Stimulated activated CD4-positive, alpha-beta T cell treated with anti-CD3 and anti-CD28 coated beads, Interleukin-15, amount 100 ng/mL, for 1 hour (primary cell): ENCODE data around the gene AOPEP.

Experiments
- DNase-seq, 2 donors: peaks; one replicate each; pipeline ENCODE4 v3.0.0-alpha.2; 2020; ENCODE audit warnings: low read depth in 1 of 2, low spot score in 1 of 2

Gene AOPEP

DNA sequence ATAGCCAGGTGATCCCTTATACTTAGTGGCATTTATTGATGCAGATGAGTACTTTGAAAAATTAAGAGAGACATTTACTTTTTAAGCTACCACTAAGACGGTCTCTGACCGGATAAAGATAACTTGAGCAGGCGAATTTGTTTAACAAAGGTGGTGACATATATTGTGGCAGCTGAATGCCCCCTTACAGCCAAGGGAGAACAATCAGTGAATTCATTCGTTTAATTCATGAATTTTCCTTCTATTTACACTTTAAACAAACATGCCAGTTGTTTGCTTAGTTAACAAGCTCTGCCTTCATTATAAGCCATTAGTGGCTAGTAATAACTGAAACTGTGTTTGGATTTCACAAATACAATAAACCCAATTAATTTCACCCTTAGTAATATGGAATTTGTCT is 187.1 kb downstream of the AOPEP start:
- DNase-seq: no peak

DNA sequence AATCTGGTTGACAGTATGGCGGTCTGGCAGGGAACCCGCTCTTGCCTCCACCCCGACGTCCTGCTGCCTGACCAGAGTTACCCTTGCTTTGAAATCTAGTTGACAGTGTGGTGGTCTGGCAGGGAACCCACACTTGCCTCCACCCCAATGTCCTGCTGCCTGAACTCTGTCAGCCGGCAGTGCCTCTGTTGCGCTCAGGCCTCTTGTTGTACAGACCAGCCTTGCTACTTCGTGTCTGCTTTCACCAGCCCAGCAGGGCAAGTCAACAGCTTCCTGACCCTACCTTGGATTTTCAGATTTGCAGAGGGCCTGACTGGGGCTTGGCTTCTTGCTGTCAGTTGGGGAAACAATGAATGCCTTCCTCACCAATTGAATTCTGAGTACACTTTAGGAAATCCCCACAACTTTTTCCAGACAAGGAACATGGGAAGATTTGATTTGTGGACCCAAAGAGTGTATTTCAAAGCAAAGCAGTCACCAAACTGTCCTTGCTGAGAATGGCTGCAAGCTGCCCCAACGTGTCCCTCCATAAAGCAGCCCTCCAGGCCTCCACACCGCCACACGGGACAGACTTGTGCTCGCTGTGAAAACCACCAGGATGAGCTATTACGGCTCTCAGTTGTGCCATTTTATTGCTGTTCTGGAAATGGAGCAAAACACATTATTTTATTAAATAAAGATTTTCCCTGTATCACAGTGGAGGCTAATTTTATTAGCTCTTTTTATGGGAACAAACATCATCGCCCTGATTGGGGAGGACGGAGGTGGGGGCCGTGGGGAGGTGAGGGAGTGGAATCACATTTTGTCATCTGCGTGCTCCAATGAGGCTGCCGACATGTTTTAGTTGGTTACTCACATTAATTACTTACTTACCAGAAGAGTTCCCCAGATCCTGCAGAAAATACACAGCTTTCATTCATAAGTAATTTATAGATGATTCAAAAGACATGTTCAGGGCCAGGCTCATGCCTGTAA is 189.3 kb downstream of the AOPEP start:
- no peak for DNase-seq

DNA sequence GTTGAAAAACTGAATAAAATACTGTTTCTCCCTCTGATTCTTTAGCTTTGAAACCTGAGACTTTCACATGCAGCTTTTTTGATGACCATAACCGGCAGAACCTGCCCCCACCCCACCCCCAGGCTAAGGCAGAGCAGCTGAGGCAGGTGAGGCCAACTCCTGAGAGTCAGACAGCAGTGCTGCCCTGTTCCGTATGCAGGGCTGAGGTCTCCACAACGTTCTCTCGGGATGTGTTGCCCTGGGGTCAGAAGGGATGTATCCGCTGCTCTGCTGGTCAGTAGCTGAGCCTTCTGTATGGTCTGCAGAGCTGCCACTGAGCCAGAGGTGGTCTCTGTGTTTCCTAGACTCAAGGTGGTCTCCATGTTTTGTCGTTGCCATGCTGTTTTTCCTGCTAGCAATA is 190.5 kb downstream of the AOPEP start:
- no peak for DNase-seq

DNA sequence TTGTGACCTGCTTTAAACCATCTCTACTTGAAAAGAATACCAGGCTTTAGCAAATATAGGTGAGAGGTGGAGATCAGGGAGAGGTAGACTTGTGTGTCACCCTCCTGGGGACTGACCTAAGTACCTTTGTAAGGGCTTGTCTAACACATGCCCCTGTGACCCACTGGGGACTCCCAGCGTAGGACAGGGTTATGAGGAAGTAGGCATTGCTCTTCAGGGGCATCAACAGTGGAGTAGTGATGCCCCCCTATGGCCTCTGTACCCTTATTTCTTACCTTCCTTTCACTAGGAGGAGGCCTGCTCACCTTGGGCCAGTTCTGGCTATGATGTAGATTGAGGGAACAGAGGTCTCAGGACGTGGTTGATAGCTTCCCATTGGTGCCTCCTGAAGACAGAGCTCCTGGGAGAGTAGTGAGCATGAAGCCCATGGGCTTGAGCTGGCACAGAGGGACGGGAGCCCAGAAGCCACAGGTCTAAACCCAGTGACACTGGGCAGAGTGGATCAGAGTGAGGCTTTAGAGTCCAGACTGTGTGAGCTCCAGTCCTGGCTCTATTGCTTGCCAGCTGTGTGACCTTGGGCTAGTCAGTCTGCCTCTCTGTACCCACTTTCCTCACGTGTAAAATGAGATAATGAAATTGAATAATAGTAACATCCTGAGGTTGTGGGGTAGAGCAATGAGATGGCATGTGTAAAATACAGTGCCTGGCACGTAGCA is 191.7 kb downstream of the AOPEP start:
- DNase-seq: no peak

DNA sequence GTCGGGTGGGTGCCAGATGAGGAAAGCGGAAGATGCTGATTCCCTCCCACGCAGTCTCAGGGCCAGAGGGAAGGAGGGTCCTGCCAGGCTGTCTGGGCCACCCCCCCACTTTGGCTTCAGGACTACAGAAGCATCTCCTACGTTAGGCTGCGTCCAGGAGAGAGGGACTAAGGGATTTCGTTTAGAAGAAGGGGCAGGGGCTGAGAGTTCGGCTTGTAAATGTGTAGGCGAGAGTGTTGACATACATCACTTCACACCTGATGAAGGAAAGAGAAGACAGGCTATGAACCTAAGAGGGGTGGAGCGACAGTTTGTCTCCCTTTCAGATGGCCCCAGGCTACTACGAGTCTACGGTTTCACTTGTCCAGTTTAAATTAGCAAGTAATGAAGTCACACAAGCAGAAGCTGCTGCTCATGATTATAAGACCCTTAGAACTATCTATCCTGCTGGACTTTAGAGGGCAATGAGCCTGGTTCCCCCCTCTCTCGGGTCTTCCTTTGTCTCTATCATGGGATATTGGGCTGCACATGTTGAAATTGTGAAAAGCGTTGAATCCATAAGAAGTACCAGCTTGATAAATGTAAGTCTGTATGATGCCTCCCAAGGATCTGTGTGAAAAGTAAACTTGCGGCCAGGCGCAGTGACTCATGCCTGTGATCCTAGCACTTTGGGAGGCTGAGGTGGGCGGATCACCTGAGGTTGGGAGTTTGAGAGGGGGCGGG is 193.0 kb downstream of the AOPEP start:
- DNase-seq: no peak

DNA sequence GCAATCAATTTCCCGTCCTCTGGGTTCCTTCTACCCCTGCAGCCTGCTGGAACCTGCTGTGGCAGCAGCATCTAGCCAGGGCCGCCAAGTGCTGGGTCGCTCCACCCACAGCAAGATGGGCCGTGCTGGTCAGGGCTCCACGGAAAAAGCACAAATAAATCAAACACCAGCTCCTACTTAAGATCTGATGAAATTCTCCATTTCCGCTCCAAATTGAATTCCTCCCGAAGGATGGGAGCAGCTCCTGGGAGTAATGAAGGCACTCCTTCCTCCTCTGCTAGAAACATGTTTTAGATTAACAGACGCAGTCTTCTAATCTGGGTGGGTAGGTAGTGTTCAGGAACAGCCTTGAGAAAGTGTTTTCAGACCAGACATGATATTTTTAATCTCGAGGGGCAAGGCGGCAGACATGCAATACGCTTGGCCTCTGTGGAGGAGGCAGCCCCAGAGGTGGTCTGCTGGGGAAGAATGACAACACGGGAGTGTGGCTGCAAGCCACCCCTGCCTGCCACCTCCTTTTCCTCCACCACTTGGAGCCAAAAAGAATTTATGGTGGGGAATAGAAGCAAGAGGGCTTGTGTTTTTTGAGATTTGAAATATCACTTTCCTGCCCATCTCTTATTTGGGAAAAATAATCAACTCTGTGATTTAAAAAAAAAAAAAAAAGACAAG is 194.1 kb downstream of the AOPEP start:
- no peak for DNase-seq

DNA sequence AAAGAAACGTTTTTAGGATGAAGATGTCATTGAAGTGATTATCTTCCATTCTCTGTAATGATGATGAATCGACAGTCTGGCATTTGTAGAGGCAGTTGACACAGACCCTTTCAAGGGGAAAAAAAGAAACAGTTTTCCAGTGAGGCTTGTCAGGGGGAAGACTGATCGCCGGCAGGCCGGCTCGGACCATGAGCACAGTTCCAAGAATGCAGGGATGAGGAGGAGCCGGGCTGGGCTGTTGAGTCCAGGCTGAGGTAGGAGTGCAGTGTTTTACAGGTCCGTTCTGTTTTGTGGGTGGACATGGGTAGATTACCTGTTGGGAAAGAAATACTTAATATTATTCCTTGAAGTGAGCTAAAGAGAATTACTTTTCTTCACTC is 194.6 kb downstream of the AOPEP start:
- DNase-seq: no peak

DNA sequence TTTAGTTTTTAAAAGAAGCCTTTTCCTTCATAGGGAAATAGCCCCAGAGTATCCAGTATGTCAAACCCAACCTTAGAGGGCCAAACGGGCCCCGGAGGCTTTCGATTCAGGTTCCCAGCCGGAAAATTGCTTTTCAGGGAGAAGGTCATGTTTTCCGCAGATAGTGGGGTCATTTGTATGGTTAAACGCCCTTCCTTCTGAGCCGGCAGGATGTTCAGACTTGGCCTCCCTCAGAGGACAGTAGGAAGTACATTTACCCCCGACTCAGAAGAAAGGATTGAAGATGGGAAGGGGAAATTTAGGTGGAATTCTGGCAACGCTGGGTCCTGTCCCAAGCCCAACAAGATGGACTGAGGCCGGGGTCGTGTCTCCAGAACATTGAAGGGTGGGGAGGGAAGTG is 195.2 kb downstream of the AOPEP start:
- DNase-seq: no peak

DNA sequence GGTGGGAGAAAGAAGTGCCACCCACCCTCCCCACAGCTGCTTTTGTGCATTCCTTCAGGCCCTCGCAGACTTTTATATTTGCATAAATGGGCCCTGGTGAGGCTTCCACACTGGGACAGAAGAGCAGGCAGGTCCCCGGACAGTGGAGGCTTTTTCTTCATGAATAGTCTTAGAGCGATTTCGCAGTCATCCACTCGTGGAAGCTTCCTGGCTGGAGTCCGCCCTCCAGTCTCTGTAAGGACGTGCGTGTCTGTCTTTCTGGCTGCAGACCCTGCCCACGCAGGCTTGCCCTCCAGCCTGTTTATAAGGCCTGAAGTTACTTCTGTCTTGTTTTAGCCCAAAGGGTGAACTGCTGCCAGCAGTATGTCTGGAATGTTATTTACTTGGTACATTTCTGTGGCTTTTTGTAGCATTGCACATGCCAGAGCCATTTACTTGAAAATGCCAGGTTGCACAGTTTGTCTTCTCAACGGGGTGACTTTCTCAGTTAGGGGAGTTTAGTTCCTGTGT is 195.7 kb downstream of the AOPEP start:
- no peak for DNase-seq

DNA sequence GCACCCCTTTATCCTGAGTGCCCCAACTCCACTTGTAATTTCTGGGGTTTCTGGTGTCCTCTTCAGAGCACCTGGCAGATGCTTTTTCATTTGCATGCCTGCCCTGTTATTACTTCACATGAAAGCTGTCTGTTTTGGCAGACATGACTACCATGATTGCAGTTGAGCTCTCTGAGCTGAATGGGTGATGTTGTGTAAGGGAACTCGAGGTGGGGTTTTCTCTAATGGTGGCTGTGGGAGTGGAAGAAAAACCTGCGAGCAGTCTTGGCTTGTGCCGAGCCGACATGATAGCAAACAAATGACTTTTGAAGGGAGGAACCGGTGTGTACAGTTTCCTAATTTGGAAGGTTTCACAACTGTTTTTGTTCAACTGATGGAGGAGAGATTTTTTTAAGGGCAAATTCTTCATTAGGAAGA is 196.2 kb downstream of the AOPEP start:
- no peak for DNase-seq

DNA sequence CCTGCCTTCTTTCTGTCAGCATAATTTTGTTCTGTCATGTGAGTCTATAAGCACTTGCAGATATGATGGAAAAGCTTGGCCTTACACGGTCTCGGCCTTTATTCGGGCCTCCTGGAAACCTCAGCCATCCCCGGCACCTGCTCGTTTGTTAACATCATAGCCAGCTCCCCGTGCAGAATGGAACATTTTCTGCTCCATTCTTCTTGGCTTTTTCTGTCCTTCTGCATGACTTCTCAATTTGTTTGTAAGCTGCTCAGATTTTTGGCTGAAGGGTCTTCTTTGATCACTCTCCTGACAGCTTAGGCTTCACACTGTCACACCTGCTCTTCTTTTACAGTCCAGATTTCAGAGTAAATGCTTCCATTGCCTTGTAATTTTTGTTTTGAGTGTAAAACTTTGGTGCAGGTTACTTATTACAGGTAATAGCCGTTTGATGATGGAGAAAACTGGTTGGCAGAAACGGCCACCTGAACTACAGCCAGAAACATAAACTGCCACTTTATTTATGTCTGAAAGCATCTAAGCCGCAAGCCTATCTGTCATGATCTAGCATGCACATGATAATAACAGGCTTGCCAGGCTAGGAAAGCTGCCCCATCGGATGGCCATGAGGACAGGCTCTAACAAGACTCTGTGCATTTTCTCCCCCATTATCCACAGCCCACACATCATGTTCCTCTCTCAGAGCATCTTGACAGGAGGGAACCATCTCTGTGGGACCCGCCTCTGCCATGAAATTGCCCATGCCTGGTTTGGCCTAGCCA is 197.0 kb downstream of the AOPEP start:
- no peak for DNase-seq

DNA sequence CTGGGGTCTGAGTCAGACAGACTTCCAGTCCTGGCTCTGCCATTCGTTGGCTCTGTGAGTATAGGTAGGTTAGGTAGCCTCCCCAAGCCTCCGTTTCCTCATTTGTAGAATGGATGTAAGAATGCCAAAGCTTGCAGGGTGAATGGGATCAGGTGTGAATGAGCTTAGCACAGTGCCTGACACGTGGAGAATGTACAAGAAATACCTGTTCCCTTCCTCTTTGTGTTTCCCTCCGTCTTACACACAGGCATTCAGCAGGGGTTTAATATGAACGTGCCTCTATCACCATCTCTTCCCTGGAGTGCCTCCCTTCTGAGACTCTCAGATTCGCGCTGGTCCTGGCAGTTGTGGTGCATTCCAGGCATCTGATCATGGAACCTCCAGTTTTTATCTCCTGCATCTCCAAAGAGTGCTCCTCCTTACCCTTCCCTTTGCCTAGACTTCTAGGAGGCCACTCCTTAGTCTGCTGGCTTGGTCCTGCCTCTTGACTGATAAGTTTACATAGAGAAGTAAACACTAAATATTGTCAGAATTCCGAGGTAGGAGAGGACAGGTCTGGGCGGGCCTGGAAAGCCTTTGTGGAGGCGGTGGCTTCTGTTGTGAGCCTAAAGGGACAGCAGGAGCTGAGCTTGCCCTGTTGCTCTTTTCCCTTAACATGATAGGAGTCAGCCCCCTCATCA is 199.4 kb downstream of the AOPEP start:
- DNase-seq: no peak

DNA sequence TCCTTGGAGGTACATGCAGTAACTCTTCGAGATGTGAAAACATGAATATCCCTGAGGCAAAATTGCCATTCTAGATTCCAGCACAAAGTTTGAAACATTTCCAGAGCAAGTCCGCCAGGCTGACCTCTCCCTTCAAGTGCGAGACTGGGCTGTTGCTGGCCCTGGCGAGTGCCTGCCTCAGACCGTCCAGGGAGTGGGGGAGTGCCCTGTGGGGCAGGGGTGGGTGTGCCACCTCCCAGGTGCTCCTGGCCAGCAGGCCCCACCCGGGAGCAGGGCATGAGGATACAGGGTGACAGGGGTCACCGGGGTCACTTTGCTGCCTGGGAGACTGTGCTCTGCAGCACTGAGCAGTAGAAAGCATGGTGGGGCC is 199.9 kb downstream of the AOPEP start:
- no peak for DNase-seq

DNA sequence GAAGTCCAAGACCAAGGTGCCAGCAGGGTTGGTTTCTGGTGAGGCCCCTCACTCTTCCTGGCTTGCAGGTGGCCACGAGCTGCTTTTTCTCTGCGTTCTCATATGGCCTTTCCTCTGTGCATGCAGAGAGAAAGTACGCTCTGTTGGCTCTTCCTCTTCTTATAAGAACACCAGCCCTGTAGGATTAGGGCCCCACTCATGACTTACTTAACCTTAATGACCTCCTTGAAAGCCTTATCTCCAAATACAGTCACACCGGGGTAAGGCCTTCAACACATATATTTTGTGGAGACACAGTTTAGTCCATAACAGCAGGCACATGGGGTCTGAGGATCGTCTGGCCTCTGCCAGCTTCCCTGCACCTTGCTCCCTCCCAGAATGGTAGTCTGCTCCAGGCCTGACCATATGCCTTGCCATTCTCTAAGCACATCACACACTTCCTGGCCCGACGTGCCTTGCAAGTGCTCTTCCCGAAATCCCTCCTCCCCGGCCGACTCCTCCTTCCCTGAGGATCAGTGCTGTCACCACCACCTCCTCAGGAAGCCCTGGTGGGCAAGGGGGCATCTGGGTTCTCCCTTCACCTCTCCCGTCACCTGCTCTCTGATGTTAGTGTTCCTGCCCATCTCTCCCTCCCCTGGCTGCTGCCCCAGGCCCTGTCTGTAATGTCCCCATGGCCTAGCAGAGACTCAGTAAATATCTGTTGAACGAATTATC is 200.7 kb downstream of the AOPEP start:
- DNase-seq: no peak

DNA sequence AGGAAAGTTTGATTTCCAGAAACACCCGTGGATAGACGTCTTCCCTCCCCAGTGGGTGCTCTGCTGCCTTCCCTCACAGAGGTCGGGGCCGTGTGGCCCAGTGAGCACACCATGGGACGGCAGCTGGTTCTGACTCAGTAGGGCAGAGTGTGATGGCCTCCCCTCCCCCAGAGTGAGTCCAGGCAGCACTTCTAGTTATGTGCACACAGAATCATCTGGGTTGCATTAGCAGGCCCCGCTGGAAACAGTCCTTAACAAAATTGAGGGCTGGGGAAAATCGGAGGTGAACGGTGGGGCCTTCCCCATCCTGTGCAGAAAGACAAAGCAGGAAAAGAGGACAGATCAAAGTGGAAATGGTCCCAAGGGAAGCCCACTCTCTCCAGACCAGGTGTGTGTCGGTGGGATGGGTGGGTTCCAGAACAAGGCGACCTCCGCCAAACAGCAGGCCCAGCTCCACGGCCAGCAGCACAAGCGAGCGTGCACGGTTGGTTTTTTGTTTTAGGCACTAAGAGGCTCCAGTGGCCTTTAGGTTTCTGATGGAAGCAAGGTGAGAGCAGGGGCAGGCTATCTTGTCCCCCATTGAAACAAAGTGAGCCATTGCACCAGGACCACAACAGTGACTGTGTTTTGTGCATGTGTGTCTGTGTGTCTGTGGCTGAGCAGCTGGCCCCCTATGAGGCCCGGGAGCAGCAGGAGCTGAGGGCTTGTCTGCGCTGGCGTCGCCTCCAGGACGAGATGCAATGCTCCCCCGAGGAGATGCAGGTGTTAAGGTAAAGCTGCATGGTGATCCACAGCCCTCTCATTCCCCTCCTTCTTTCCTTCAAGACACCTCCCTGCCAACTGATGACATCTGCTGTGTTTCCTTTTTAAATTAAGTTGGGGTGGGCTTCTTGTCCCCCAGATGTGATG is 201.5 kb downstream of the AOPEP start:
- DNase-seq: no peak

DNA sequence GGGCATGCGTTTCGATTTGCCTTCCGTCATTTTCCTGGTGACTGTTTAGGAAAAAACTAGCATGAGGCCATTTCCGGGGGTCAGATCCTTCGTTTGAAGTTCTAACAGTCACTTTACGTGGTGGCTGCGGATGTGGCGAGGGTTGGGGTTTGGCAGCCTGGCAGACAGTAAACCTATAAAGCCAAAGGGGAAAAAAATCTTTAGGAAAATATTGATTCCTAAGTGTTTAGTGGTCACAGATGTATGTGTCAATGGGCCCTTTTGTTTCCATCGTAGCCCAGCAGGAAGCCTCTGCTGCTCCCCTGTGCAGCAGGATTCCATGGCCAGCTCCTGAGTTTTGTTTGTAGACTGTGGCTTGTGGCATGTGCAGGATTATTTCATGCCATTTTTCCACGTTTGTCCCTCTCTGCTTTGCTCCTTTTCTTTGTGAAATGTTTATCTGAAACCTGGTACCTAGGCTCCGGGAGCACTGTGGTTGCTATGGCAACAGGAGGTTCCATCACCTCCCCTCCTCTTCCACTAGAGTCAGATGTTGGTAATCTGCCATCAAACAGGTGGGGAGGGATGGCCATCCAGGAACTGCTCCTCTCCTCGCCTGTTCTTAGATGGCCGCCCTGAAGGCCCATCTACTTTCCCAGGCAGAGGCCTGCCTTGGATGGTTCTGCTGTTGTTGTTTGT is 202.3 kb downstream of the AOPEP start:
- no peak for DNase-seq

DNA sequence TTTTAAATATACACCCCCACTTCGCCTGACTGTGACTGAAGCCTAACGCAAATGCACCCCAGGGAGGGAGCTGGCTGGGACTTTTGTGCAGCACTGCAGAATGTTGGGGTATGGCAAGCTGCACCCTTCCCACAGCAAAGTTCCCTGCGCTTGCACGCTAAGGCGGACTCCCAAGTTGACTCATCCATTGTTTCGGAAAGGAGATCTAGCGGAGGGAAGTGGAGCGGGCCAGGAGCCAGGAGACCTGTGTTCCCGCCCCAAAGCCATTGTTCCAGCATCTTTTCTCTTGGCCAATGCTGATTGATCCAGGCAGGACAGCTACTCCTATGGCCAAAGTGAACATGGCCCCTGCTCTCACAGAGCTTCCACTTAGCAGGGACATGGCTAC is 202.9 kb downstream of the AOPEP start:
- DNase-seq: no peak
